ENCODE results near the gene SOWAHA.

The SOWAHA gene

GRCh38 chr5:132832612-132833011, 19.5 kb downstream of the SOWAHA start:
- H3K4me3 ChIP-seq (ENCODE audit: low read depth, low read length) = no peak overlapping the region
- no peak for DNase-seq (ENCODE audit: low read depth)
- TF ChIP-seq MAX (IDR thresholded peaks at IDR 0.05; ENCODE audit: low read depth, low read length) (no peak), POLR2A (IDR thresholded peaks at IDR 0.05; ENCODE audit: extremely low read depth, insufficient read length) (no peak), CTCF (IDR thresholded peaks at IDR 0.05; ENCODE audit: low read depth, low read length) (no peak), MYC (IDR thresholded peaks at IDR 0.05; ENCODE audit: low read depth, low read length) (no peak)

GRCh38 chr5:132834057-132834456, 21.0 kb downstream of the SOWAHA start:
- no peak overlapping the region for H3K4me3 ChIP-seq (ENCODE audit: low read depth, low read length)
- TF ChIP-seq CTCF (IDR thresholded peaks at IDR 0.05; ENCODE audit: low read depth, low read length) (no peak), MAX (IDR thresholded peaks at IDR 0.05; ENCODE audit: low read depth, low read length) (no peak)
- DNase-seq (ENCODE audit: low read depth) = no peak

GRCh38 chr5:132836852-132837251, 23.8 kb downstream of the SOWAHA start:
- TF ChIP-seq POLR2A (IDR thresholded peaks at IDR 0.05; ENCODE audit: extremely low read depth, insufficient read length) (no peak), MYC (IDR thresholded peaks at IDR 0.05; ENCODE audit: low read depth, low read length) (no peak), MAX (IDR thresholded peaks at IDR 0.05; ENCODE audit: low read depth, low read length) (no peak), CTCF (IDR thresholded peaks at IDR 0.05; ENCODE audit: low read depth, low read length) (no peak)
- no peak overlapping the region for H3K4me3 ChIP-seq (ENCODE audit: low read depth, low read length)
- DNase-seq (ENCODE audit: low read depth) = no peak

- peak; percentile 29 for DNase-seq (ENCODE audit: low read depth)
- TF ChIP-seq POLR2A (IDR thresholded peaks at IDR 0.05; ENCODE audit: extremely low read depth, insufficient read length) = no peak
- TF ChIP-seq MAX (IDR thresholded peaks at IDR 0.05; ENCODE audit: low read depth, low read length) = no peak
- TF ChIP-seq CTCF (IDR thresholded peaks at IDR 0.05; ENCODE audit: low read depth, low read length) = no peak
- no peak for TF ChIP-seq MYC (IDR thresholded peaks at IDR 0.05; ENCODE audit: low read depth, low read length)
These were observed 24.8 kb downstream of the SOWAHA start for GRCh38 chr5:132837868-132838267.

GRCh38 chr5:132838516-132839282, 25.6 kb downstream of the SOWAHA start:
- TF ChIP-seq MAX (IDR thresholded peaks at IDR 0.05; ENCODE audit: low read depth, low read length) (no peak), POLR2A (IDR thresholded peaks at IDR 0.05; ENCODE audit: extremely low read depth, insufficient read length) (no peak), CTCF (IDR thresholded peaks at IDR 0.05; ENCODE audit: low read depth, low read length) (no peak)
- H3K4me3 ChIP-seq (ENCODE audit: low read depth, low read length) = no peak overlapping the region
- no peak for DNase-seq (ENCODE audit: low read depth)

More at GRCh38 chr5:132837868-132838267, 24.8 kb downstream of the SOWAHA start:
- H3K4me3 ChIP-seq (ENCODE audit: low read depth, low read length) = no peak overlapping the region

Data from NB4 (cell line).